IMR-90 (cell line): ENCODE measurements around the gene CHMP1B. TPM values are rescaled to one million over a fixed set of nuclear protein-coding genes. Genes with fewer than 3 reads are reported as not detected.

Source experiments
- ATAC-seq: fragments of 200-7000 bp; cut with Tn5 transposase; 2 replicates; pipeline ENCODE4 v1.9.1; 2020; ENCODE audit warnings: low read depth, mild to moderate bottlenecking, moderate library complexity
- BruUV-seq: library from RNA; stranded (reverse); fragments of 400-500 nt; replicated peaks from 2 replicates; lab custom pipeline; 2021; lab: Mats Ljungman, UMichigan
- CTCF ChIA-PET: fragments of 300-600 bp; formaldehyde crosslinking; extraction: SDS; loops from one replicate; lab custom pipeline; 2021; ENCODE audit warnings: antibody characterized with exemption; lab: Yijun Ruan, JAX
- POLR2A ChIA-PET: fragments of 300-600 bp; sonication (Branson Sonifier 250); formaldehyde crosslinking; loops from one replicate; lab custom pipeline; 2022; ENCODE audit warnings: antibody characterized with exemption; ENCODE audit not compliant: unreplicated experiment; lab: Charles Lee
- DNase-seq: peaks from one replicate; pipeline ENCODE4 v3.0.0; 2013
- H2AFZ ChIP-seq: replicated peaks from 2 replicates; pipeline ENCODE3; 2013; ENCODE audit warnings: low read length, mild to moderate bottlenecking; ENCODE audit not compliant: poor library complexity
- H2AK5ac ChIP-seq: 2 replicates; pipeline ENCODE4 v1.6.1; 2013; ENCODE audit warnings: low read depth, low read length, inconsistent platforms
- H2AK9ac ChIP-seq: replicated peaks from 2 replicates; pipeline ENCODE3; 2013; ENCODE audit warnings: mild to moderate bottlenecking, low read depth, low read length, moderate library complexity; ENCODE audit not compliant: poor library complexity
- H2BK120ac ChIP-seq: 2 replicates; pipeline ENCODE4 v1.6.1; 2013; ENCODE audit warnings: low read depth, low read length, inconsistent platforms
- H2BK15ac ChIP-seq: 3 replicates; pipeline ENCODE4 v1.6.1; 2013; ENCODE audit warnings: low read depth, low read length, inconsistent platforms
- H2BK20ac ChIP-seq: 2 replicates; pipeline ENCODE4 v1.6.1; 2013; ENCODE audit warnings: low read depth, mild to moderate bottlenecking, inconsistent platforms, low read length, moderate library complexity
- H2BK5ac ChIP-seq: 2 replicates; pipeline ENCODE4 v1.6.1; 2013; ENCODE audit warnings: mild to moderate bottlenecking, low read depth, low read length, inconsistent platforms; ENCODE audit not compliant: poor library complexity, severe bottlenecking
- H3K14ac ChIP-seq: replicated peaks from 2 replicates; pipeline ENCODE4 v1.6.1; 2013; ENCODE audit warnings: low read depth, low read length, inconsistent platforms
- H3K18ac ChIP-seq: 2 replicates; pipeline ENCODE4 v1.6.1; 2013; ENCODE audit warnings: low read depth, low read length, control low read depth
- H3K23ac ChIP-seq: 2 replicates; pipeline ENCODE4 v1.6.1; 2013; ENCODE audit warnings: low read depth, low read length, inconsistent platforms
- H3K27ac ChIP-seq: 2 replicates; pipeline ENCODE4 v1.5.1; 2013; ENCODE audit warnings: mild to moderate bottlenecking, control low read depth, low read length; ENCODE audit not compliant: insufficient read depth
- H3K27me3 ChIP-seq: 2 replicates; pipeline ENCODE4 v1.6.1; 2013; ENCODE audit warnings: low read length; ENCODE audit not compliant: control insufficient read depth, insufficient read depth
- H3K36me3 ChIP-seq: 2 replicates; pipeline ENCODE4 v1.6.1; 2013; ENCODE audit warnings: low read length, mixed read lengths; ENCODE audit not compliant: control insufficient read depth, insufficient read depth
- H3K4ac ChIP-seq: 2 replicates; pipeline ENCODE4 v1.6.1; 2013; ENCODE audit warnings: low read depth, low read length, inconsistent platforms
- H3K4me1 ChIP-seq: 2 replicates; pipeline ENCODE4 v1.6.1; 2013; ENCODE audit warnings: low read length, mixed read lengths; ENCODE audit not compliant: control insufficient read depth, insufficient read depth
- H3K4me2 ChIP-seq: 2 replicates; pipeline ENCODE4 v1.6.1; 2013; ENCODE audit warnings: low read depth, mild to moderate bottlenecking, control low read depth, low read length, moderate library complexity
- H3K4me3 ChIP-seq: 2 replicates; pipeline ENCODE4 v1.5.1; 2013; ENCODE audit warnings: low read depth, mild to moderate bottlenecking, control low read depth, low read length, moderate library complexity; ENCODE audit not compliant: insufficient read depth
- H3K56ac ChIP-seq: 2 replicates; pipeline ENCODE4 v1.6.1; 2013; ENCODE audit warnings: low read length, inconsistent platforms; ENCODE audit not compliant: insufficient read depth; ENCODE audit errors: extremely low read depth
- H3K79me1 ChIP-seq, 2 experiments: 2 replicates each; pipeline ENCODE4 v1.6.1; 2013; ENCODE audit warnings: low read length in 2 of 2, inconsistent platforms in 1 of 2, low read depth in 1 of 2
- H3K9ac ChIP-seq: 2 replicates; pipeline ENCODE4 v1.6.1; 2013; ENCODE audit warnings: low read depth, low read length, control low read depth
- H3K9me1 ChIP-seq: 2 replicates; pipeline ENCODE4 v1.6.1; 2013; ENCODE audit warnings: low read length, inconsistent platforms; ENCODE audit not compliant: insufficient read depth
- H3K9me3 ChIP-seq: 2 replicates; pipeline ENCODE4 v1.6.1; 2013; ENCODE audit warnings: low read length; ENCODE audit not compliant: control insufficient read depth, insufficient read depth
- H4K20me1 ChIP-seq: 2 replicates; pipeline ENCODE4 v1.6.1; 2013; ENCODE audit warnings: low read length, inconsistent platforms; ENCODE audit not compliant: insufficient read depth
- H4K5ac ChIP-seq: 2 replicates; pipeline ENCODE4 v1.6.1; 2013; ENCODE audit warnings: mild to moderate bottlenecking, low read depth, low read length, control low read depth
- H4K8ac ChIP-seq, 2 experiments: 2 replicates each; pipeline ENCODE4 v1.6.1; 2013; ENCODE audit warnings: low read depth in 2 of 2, low read length in 2 of 2, control low read depth in 1 of 2, inconsistent platforms in 1 of 2
- H4K91ac ChIP-seq: 2 replicates; pipeline ENCODE4 v1.6.1; 2013; ENCODE audit warnings: low read depth, low read length, inconsistent platforms; ENCODE audit not compliant: insufficient read depth
- BHLHE40 ChIP-seq: fragments of 150-350 bp; IDR thresholded peaks from 2 replicates; pipeline ENCODE4 v1.6.1; 2016; ENCODE audit warnings: mild to moderate bottlenecking, low read depth, low read length
- WGBS, 2 experiments: methylation state at CpG; one replicate each; pipeline versions ENCODE4 v1.1.5 to v1.1.7; 2013; ENCODE audit warnings: missing lambda C conversion rate in 2 of 2; ENCODE audit not compliant: insufficient read length in 1 of 2; ENCODE audit errors: extremely low coverage in 2 of 2; 5-methylcytosine and 5-hydroxymethylcytosine counted together
- dilution Hi-C: fragments of 300-500 bp; cut with HindIII; formaldehyde crosslinking; loops from one replicate; pipeline ENCODE4 v1.14.3; 2018; ENCODE audit warnings: low sequenced_read_pairs; ENCODE audit not compliant: unreplicated experiment
- in situ Hi-C: fragments of 300-500 bp; cut with MboI; formaldehyde crosslinking; loops from 3 replicates; pipeline ENCODE4 v1.14.3; 2019; ENCODE audit warnings: low sequenced_read_pairs, inconsistent platforms, mixed read lengths
- intact Hi-C: fragments of 100-400 bp; cut with micrococcal nuclease; formaldehyde crosslinking; loops from 2 replicates; pipeline ENCODE4 v1.10.0; 2022
- polyA plus RNA-seq, 3 experiments: library from polyadenylated mRNA; depleted of rRNA; stranded (reverse); fragments of >200 nt; gene quantifications; 2 replicates each; pipeline ENCODE4 v1.2.3, GENCODE V29; 2012; ENCODE audit warnings: low replicate concordance in 1 of 3
- total RNA-seq: library from RNA; depleted of rRNA; stranded (reverse); fragments of >200 nt; gene quantifications from 2 replicates; pipeline ENCODE4 v1.2.3, GENCODE V29; 2012

CHMP1B gene
- total and polyA plus RNA-seq, 2 of the 4 experiments (the other 2 are of a cell fraction), result 21.1 to 39.4 TPM

GRCh38 chr18:11820697-11821096, 30.5 kb upstream of the CHMP1B start:
- dilution Hi-C loops, result no loop called here
- no peak overlapping the region for H3K9ac ChIP-seq
- BruUV-seq, result no TSS peak
- no peak overlapping the region for H3K27ac ChIP-seq
- H3K79me1 ChIP-seq, result no peaks in the 10 kb centered on the region
- H3K4me2 ChIP-seq, result no peak overlapping the region
- intact Hi-C loops, result no loop called here
- H2BK20ac ChIP-seq, result no peak overlapping the region
- no peak overlapping the region for H3K14ac ChIP-seq
- H2AK9ac ChIP-seq, result no peak overlapping the region
- ATAC-seq (no peak), DNase-seq (no peak)
- in situ Hi-C loops, result no loop called here
- no peak overlapping the region for H3K4ac ChIP-seq
- H4K8ac ChIP-seq, result no peak overlapping the region
- no peak overlapping the region for H3K56ac ChIP-seq
- H4K91ac ChIP-seq, result no peak overlapping the region
- no peak overlapping the region for H2BK5ac ChIP-seq
- H3K23ac ChIP-seq, result no peak overlapping the region
- H2AFZ ChIP-seq, result no peak overlapping the region
- POLR2A ChIA-PET, result no interaction called here
- H4K20me1 ChIP-seq, result no peaks in the 10 kb centered on the region
- no CpG with 5 or more reads among the region's 2 CpGs for WGBS, 2 experiments
- CTCF ChIA-PET, result no interaction called here
- no peak overlapping the region for H2AK5ac ChIP-seq
- TF ChIP-seq BHLHE40, result no peak
- H2BK120ac ChIP-seq, result no peak overlapping the region
- no peak overlapping the region for H2BK15ac ChIP-seq
- H3K4me3 ChIP-seq, result no peak overlapping the region
- H4K5ac ChIP-seq, result no peak overlapping the region
- peaks cover 8% of the 10 kb centered on the region for H3K27me3 ChIP-seq
- no peaks in the 10 kb centered on the region for H3K9me3 ChIP-seq
- H3K36me3 ChIP-seq, result no peaks in the 10 kb centered on the region
- H3K4me1 ChIP-seq, result no peaks in the 10 kb centered on the region
- no peak overlapping the region for H3K18ac ChIP-seq
- H3K9me1 ChIP-seq, result no peaks in the 10 kb centered on the region
